NCI-H526 treated with DMSO at 0.1 percent for 48 hours (cell line): ENCODE measurements around the gene OPALIN.

Experiments
- DNase-seq: peaks from one replicate; lab custom pipeline; 2025; lab: John Stamatoyannopoulos, UW

Gene OPALIN

GRCh38 chr10:96358851-96359540 lies at the start of gene OPALIN:
Gene OPALIN (minus strand): TSS chr10:96359002. CDS start chr10:96358896, 106 bp downstream.
- DNase-seq, result no peak

- DNase-seq, result no peak
These were observed 49.4 kb upstream of the OPALIN start for GRCh38 chr10:96408201-96408600.

GRCh38 chr10:96407560-96408069 lies 48.8 kb upstream of the OPALIN start:
- DNase-seq, result no peak

- DNase-seq, result no peak
These were observed 47.3 kb upstream of the OPALIN start for GRCh38 chr10:96406091-96406490.

- DNase-seq, result no peak
These were observed 43.9 kb upstream of the OPALIN start for GRCh38 chr10:96402417-96403305.

- no peak for DNase-seq
These were observed 42.2 kb upstream of the OPALIN start for GRCh38 chr10:96401036-96401435.

- DNase-seq, result no peak
These were observed 41.7 kb upstream of the OPALIN start for GRCh38 chr10:96400465-96400864.

- no peak for DNase-seq
These were observed 39.1 kb upstream of the OPALIN start for GRCh38 chr10:96397902-96398301.

GRCh38 chr10:96395931-96396877 lies 37.4 kb upstream of the OPALIN start:
- DNase-seq, result peak; percentile 22

- DNase-seq, result no peak
These were observed 31.7 kb upstream of the OPALIN start for GRCh38 chr10:96390460-96390864.

- no peak for DNase-seq
These were observed 31.0 kb upstream of the OPALIN start for GRCh38 chr10:96389785-96390184.

- no peak for DNase-seq
These were observed 28.8 kb upstream of the OPALIN start for GRCh38 chr10:96387601-96388000.

- DNase-seq, result no peak
These were observed 28.4 kb upstream of the OPALIN start for GRCh38 chr10:96387161-96387560.

GRCh38 chr10:96384506-96384905 lies 25.7 kb upstream of the OPALIN start:
- no peak for DNase-seq

GRCh38 chr10:96380821-96381220 lies 22.0 kb upstream of the OPALIN start:
- no peak for DNase-seq

- no peak for DNase-seq
These were observed 21.0 kb upstream of the OPALIN start for GRCh38 chr10:96379758-96380157.

- DNase-seq, result no peak
These were observed 19.9 kb upstream of the OPALIN start for GRCh38 chr10:96378741-96379140.

- DNase-seq, result no peak
These were observed 19.1 kb upstream of the OPALIN start for GRCh38 chr10:96377816-96378294.

- DNase-seq, result no peak
These were observed 17.7 kb upstream of the OPALIN start for GRCh38 chr10:96376483-96376882.

GRCh38 chr10:96374985-96375830 lies 16.4 kb upstream of the OPALIN start:
- DNase-seq, result peak; percentile 50

GRCh38 chr10:96374639-96374984 lies 15.8 kb upstream of the OPALIN start:
- DNase-seq, result no peak
